HG02571 (cell line): Measurements from ENCODE around the gene SYNGR3.
"Not testable (repeated sequence)": the region's sequence is repeated elsewhere in the genome, so short reads cannot be mapped to it uniquely, and the experiment has no call there.

Source experiments
- ATAC-seq: cut with Tn5 transposase; IDR thresholded peaks from one replicate; pipeline ENCODE4 v1.9.1; 2021; ENCODE audit warnings: mild to moderate bottlenecking, moderate library complexity; ENCODE audit not compliant: unreplicated experiment

Gene SYNGR3

DNA sequence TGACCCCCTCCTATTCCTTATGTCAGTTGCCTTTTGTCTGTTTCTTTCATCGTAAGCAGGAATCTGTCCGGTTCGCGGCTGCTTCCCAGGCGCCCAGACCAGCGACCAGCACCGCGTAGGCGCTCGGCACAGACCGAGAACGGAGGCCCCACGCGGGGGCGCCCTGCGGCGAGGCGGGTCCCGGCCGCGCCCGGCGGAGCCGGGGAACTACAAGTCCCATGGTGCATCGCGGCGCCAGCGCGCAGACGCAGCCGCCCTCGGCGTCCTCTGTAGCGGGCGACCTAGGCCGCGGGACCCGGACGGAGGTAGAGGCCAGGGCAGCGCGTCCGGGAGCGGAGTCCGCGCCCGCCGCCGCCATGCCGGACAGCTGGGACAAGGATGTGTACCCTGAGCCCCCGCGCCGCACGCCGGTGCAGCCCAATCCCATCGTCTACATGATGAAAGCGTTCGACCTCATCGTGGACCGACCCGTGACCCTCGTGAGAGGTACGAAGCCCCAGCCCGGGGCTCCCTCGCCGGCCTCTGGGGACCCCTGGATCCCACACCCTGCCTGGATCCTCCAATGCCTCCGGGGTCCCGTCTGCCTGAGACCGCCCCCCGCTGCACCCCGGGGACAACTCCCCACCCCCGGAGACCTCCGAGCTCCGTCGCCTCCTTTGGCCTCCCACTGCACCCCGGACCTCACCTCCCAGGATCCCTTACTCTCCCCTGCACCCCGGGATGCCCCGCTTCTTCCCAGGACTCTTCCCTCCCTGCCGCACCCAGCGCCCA is 30.3 kb upstream of the SYNGR3 start, which contains the start of gene NDUFB10:
Gene NDUFB10 (plus strand): TSS at position 270 of the 771 bp plus-strand sequence. CDS start 87 bp downstream, at position 357.
- peak; percentile 59 for ATAC-seq

DNA sequence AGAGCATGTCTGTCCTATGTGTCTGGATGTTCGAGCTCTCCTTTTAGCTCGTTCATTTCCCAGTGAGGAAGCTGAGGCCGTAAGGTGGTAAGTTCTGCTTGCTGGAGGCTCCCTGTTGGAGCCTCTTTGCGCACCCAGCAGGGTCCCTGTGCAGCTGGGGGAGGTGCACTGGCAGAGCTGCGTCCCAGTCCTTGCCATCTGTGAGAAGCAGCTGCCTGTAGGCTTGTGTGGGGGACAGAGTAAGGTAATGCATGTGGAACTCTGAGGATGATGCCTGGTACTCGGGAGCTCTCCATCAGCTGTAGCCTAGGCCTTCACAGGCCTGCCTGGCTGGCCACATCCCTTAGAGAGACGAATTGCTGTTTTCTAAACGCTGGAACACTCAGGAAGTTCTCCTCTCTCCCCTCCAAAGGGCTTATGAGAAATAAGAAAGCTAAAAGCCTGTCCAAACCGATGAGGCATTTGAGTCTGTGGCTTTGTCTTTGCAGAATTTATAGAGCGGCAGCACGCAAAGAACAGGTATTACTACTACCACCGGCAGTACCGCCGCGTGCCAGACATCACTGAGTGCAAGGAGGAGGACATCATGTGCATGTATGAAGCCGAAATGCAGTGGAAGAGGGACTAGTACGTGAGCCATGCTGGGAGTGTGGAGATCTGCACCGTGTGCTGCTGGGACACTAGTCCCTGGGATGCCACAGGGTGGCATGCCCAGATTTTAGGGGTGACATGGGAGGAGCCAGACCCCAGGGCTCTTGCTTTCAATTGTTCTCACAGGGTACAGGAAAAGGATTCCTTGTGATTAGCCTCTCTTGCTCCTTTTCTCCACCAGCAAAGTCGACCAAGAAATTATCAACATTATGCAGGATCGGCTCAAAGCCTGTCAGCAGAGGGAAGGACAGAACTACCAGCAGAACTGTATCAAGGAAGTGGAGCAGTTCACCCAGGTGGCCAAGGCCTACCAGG is 28.8 kb upstream of the SYNGR3 start:
- ATAC-seq = no peak

DNA sequence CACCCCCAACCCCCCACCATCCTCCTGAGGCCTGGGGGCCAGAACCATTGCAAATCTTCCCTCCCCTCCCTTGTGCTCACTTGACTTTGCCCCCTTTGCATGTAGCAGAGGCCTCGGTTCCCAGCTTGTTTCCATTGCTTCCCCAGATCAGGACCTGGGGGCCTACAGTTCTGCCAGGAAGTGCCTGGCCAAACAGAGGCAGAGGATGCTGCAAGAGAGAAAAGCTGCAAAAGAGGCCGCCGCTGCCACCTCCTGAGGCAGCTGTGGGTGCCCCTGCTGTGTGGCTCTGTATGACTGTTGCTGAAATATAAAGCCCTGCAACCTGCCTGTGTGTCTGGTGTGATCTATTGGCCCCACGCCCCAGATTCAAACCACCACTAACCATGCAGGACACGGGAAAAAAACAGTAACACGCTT is 28.1 kb upstream of the SYNGR3 start:
- ATAC-seq = no peak

DNA sequence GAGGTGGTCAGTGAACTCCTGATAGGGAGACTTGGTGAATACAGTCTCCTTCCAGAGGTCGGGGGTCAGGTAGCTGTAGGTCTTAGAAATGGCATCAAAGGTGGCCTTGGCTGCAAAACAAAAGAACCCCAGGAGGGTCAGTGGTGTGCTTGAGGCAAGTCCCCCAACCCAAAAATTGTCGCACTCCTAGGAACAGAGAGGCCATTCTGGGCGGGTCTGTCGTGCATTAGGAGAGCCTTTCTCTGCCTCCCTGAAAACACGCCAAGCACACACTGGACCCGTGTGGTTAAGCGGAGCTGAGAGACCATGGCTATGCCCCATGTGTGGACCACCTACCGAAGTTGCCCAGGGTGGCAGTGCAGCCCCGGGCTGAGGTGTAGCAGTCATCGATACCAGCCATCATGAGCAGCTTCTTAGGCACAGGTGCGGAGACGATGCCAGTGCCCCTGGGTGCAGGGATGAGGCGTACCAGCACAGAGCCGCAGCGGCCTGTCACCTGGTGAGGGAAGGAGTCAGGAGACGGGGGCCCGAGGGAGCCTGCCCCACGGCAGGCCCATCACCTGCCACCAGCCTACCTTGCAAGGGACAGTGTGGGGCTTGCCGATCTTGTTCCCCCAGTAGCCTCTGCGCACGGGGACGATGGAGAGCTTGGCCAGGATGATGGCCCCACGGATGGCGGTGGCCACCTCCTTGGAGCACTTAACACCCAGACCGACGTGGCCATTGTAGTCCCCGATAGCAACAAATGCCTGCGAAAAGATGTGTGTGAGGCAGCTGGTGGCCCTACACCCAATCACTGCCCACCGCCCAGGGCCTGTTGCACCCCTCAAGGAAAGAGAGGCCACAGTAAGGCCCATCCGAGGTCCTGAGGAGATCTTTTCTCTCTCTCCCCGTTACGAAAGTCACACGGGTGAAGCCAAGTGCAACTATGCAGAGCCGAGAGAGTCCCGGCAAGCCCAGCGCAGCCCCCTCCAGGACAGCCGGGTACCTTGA is 27.3 kb upstream of the SYNGR3 start:
- not testable (repeated sequence) for ATAC-seq

DNA sequence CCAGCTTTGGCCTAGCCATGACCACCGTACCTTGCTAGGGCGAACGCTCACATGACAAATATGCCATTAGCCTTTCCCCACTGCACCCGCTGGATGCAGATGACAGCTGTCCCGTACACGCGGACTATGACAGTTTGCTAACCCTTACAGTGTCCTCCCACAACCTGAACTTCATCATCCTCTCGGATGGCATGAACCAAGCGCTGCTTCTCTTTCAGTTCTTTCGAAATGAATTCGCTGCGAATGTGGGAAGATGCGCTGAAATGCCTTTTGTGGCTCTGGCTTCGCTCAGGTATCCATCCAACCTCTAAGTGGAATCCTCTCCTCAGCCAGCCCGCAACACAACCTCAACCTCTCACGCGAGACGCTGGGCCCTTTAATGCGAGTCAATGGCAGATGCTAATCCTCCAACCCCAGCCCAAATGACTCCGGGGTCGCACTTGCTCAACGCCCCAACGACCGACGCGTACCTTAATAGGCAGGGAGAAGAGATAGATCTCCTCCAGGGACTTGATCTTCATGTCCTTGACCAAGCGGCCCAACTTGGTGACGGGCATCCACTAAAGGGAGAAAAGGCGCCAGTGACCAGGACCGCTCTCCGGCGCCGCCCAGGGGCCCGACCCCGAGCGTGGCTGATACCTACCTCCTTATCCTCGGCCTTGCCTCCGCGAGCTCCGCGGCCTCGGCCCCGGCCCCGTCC is 25.8 kb upstream of the SYNGR3 start:
- ATAC-seq = peak; percentile 19

DNA sequence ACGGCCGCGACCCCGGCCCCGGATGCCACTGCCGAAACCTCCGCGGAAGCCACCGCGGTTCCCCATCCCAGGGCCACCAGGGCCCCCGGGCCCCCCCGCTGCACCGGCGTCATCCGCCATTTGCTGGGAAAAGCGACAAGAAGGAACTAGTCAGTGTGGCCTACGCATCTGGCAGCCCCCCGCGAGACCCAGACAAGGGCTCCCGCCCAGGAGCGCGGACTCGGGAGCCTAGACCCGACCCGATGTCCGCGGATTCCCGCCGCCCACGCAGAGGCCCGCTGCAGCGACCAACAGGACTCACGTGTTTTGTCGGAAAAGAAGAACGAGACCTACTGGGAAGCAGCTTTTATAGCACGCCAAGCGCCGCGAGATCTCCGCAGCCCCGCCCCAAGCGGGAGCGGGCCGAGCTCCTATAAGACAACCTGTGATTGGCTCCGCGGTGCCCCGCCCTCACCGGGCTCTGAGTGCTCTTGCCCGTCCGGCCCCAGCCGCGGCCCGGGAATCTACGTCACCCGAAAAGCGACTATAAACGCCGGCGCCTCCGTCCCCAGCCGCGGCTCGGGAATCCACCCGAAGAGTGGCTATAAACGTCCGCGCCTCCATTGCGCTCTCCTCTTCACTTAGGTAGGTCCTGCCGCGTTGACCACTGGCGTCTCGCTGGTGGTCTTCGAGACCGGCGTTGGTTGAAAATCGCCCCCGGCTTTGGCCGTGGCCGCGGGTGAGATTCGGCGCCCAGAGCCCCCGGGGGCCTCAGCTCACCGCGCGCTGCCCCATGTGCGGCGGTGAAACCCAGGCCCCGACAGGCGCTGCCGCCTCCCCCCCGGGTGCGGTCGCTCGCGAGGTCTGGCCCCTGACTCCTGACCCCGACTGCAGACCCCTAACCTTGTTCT is 25.0 kb upstream of the SYNGR3 start, which contains the start of gene RPS2:
Gene RPS2 (minus strand): TSS at position 321 of the 890 bp plus-strand sequence. CDS start 201 bp downstream, at position 120.
- ATAC-seq = peak; percentile 71

DNA sequence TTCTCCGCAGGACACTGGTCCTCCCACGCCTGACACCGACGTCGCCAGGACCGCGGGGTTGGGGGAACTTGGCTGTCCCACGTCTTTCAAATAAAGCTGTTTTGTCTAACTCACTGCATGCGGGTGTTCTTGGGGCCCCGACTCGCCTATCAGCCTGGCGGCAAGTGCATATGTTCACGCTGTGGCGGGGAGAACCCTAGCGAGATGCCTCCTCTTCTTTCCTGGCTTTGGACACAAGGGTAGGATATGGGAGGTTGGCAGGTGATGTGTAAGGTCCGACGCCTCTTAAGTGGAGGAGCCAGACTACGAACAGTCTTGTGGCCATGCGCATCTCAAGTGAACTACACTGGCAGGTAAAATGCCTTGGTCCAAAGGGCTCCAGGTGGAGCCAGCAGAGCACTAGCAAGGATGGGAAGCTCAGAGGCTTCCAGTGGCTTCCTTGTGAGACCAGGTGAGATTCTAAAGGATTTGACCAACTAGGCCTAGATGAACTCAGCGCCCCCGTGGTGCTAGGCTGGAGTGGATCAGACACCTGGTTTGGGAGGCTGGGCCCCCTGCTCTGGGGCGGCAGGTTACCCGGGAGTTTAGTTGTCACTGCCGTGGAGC is 24.3 kb upstream of the SYNGR3 start:
- ATAC-seq = no peak

DNA sequence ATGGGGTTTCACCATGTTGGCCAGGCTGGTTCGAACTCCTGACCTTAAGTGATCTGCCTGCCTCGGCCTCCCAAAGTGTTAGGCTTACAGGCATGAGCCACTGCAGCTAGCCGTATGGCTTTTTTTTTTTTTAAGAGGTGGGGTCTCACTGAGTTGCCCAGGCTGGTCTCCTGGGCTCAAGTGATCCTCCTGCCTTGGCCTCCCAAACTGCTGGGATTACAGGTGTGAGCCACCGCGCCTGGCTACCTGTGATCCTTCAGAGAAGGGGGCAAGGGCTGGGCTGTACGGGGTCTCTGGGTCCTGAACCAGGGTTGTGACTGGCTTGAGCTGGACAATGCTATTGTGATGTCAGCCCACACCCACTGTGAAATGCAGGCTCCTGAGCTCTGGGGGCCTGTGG is 23.3 kb upstream of the SYNGR3 start, which contains the start of gene RNF151:
Gene RNF151 (plus strand): TSS at position 397 of the 400 bp plus-strand sequence. CDS start 26 bp downstream, outside the sequence.
- no peak for ATAC-seq

DNA sequence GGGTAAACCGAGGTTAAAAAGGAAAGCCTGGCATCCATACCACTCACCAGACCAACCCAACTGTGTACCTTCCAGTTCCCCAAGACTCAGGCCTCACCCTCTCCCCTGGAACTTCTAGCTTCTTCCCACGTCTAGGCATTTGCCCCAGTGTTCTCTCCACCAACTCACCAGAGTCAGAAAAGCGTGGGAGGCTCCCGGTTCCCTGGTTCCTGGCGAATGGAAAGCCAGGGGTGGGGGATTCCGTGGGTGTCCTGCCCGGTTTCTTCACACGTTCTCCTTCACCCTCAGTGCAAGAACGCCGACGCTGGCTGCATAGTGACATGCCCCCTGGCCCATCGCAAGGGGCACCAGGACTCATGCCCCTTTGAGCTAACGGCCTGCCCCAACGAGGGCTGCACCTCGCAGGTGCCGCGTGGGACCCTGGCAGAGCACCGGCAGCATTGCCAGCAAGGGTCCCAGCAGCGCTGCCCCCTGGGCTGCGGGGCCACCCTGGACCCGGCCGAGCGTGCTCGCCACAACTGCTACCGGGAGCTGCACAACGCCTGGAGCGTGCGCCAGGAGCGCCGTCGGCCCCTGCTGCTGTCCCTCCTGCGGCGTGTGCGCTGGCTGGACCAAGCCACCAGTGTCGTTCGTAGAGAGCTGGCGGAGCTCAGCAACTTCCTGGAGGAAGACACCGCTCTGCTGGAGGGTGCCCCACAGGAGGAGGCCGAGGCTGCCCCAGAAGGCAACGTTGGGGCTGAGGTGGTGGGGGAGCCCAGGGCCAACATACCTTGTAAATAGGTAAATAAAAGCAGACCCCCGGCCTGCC is 21.4 kb upstream of the SYNGR3 start:
- no peak for ATAC-seq

DNA sequence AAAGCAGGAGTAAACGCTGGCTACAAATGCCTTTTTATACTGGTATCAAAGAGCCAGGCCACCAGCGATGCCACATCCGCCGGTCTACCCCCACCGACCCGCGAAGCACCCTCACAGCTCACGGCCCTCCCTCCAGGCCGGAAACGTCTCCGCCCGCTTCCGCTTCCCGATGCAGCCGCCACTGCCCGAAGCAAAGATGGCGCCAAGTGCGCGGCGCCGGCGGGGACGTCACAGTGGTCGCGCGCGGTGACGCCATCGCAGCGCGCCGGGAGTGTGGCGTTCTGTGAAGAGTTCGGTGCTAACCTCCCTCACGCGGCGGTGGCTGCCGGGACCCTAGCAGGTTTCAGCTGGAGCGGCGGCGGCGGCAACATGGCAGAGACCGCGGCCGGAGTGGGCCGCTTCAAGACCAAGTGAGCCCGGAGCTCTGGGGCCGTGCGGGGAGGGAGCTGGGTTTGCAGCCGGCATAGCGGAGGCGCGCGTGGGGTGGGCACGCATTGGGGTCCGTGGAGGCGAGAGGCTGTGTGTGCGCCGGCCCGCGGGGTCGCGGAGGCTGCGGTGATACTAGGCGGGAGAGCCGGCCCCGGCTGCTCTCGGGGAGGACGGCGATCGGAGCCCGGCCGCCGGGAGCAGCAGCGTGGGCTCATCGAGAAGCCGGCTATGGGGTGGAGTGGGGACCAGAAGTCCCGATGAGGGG is 17.8 kb upstream of the SYNGR3 start, which contains the start of gene TBL3:
Gene TBL3 (plus strand): TSS at position 258 of the 694 bp plus-strand sequence. CDS start 112 bp downstream, at position 370.
- peak; percentile 66 for ATAC-seq

DNA sequence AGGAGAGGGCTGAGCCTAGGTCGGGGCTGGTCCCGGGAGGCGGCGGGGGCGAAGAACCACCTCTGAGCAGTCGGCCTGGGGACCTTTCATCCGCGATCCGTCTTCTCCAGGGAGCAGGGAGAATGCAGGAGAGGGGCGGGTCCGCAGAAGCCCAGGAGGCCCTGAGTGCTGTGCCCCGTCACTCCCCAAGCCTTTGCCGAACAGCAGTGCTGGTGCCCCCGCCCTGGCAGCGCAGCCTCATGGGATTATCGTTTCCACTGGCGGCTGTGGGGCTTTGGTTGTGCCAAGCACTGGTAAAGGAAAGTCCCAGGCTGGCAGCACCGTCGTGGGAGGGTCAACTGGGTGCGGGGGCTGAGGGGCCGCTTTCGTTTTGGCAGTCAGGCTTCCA is 17.3 kb upstream of the SYNGR3 start:
- ATAC-seq = no peak

DNA sequence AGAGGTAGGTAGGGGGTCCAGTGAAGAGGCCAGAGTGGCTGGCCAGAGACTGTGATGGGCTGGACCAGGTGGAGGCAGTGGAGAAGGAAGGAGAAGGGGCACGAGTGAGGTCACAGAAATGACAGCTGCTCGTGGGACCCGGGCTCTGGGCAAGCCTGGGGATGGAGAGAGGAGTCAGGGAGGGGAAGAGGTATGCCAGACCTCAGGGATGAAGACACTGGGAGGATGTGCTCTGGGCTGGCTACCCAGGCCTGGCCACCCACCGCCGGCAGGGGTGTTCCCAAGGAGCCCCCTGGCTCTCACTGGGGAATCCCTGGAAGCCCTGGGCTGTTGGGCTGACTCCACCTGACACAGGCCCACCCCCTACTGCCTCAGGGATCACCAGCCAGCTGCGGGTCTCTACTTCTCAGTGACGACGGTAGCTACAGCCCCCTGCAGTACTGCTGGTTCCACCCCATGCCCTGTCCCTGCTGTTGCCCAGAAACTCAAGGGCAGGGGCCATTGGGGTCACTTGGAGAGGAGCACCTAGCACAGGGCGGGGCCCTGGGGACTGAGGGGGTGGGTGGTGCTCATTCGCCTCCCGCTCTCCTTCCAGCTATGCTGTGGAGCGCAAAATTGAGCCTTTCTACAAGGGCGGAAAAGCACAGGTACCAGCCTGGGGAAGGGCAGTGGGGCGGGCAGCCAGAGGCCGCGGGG is 16.2 kb upstream of the SYNGR3 start:
- no peak for ATAC-seq

DNA sequence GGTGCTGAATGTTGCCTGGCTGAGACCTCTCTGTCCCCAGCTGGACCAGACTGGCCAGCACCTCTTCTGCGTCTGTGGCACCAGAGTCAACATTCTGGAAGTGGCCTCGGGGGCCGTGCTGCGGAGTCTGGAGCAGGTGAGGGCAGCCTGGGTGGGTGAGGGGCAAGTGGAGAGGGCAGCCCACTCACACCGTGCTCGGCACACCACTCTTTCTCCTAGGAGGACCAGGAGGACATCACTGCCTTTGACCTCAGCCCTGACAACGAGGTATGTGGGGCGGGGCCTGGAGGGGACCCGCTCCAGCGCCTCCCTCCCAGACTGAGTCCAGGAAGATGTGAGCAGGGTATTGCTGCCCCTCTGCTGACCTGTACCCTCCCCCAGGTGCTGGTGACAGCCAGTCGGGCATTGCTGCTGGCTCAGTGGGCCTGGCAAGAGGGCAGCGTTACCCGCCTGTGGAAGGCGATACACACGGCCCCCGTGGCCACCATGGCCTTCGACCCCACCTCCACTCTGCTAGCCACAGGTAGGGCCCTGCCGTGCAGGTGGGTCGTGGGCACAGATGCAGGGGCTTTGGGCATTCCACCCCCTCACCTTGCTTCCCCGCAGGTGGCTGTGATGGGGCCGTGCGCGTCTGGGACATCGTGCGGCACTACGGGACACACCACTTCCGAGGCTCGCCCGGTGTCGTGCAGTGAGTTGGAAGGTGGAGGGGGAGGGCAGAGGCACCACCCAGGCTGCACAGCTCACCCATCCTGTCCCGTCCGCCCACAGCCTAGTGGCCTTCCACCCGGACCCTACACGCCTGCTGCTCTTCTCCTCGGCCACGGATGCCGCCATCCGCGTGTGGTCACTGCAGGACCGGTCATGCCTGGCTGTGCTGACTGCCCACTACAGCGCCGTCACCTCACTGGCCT is 15.4 kb upstream of the SYNGR3 start:
- no peak for ATAC-seq

DNA sequence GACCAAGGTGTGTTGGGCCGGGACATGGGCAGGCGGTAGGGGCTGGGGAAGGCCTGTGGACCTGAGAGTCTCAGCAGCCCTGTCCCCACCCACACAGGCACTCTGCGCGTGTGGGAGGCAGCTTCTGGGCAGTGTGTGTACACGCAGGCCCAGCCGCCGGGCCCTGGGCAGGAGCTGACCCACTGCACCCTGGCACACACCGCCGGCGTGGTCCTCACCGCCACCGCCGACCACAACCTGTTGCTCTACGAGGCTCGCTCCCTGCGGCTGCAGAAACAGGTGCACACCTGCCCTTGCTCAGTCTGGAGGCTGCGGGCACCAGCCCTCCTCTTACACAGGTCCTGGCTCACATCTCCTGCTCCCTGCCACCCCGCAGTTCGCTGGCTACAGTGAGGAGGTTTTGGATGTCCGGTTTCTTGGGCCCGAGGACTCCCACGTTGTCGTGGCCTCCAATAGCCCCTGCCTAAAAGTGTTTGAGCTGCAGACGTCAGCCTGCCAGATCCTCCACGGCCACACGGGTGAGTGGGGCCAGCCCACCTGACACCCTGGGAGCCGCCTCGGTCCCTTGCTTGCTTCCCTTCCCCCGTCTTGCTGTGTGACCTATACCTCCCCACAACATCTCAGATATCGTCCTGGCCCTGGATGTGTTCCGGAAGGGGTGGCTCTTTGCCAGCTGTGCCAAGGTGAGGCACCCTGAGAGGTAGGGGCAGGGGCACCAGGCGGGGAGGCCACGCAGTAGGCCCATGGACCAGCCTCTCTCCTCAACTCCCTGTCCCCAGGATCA is 14.1 kb upstream of the SYNGR3 start:
- no peak for ATAC-seq
